GM20000 (cell line): ENCODE measurements around the gene IL2RA.

Experiments used
- DNase-seq: peaks from one replicate; pipeline ENCODE4 v3.0.0; 2012; ENCODE audit warnings: low spot score
- CTCF ChIP-seq: IDR thresholded peaks from 2 replicates; pipeline ENCODE4 v1.5.1; 2012; ENCODE audit warnings: mild to moderate bottlenecking, control low read depth; ENCODE audit errors: extremely low read depth, missing control alignments

The IL2RA gene

GRCh38 chr10:6080417-6080973 is 18.3 kb upstream of the IL2RA start:
- no peak for DNase-seq
- no peak for TF ChIP-seq CTCF

- TF ChIP-seq CTCF: no peak
Measured at GRCh38 chr10:6079044-6079443, 16.9 kb upstream of the IL2RA start.

GRCh38 chr10:6077071-6077675 is 15.0 kb upstream of the IL2RA start:
- no peak for DNase-seq
- no peak for TF ChIP-seq CTCF

More at GRCh38 chr10:6079044-6079443, 16.9 kb upstream of the IL2RA start:
- DNase-seq: no peak

- no peak for TF ChIP-seq CTCF
- DNase-seq: no peak
Measured at GRCh38 chr10:6074489-6075301, 12.5 kb upstream of the IL2RA start.

- peak; percentile 49 for DNase-seq
- TF ChIP-seq CTCF: no peak
Measured at GRCh38 chr10:6072215-6072934, 10.2 kb upstream of the IL2RA start.

GRCh38 chr10:6071181-6072175 is 9.3 kb upstream of the IL2RA start:
- no peak for DNase-seq

More at GRCh38 chr10:6071181-6072175, 9.3 kb upstream of the IL2RA start:
- no peak for TF ChIP-seq CTCF
